Esophagus (tissue), 2 donors: Measurements from ENCODE around the gene CEP295NL. TPM values are rescaled to one million over a fixed set of nuclear protein-coding genes. Genes with fewer than 3 reads are reported as not detected.
"Not testable (repeated sequence)": the region's sequence is repeated elsewhere in the genome, so short reads cannot be mapped to it uniquely, and the experiment has no call there.

ENCODE experiments used
- H3K27ac ChIP-seq, 2 donors: one replicate each; pipeline ENCODE4 v1.5.1; 2013; ENCODE audit warnings: low read depth in 2 of 2, mild to moderate bottlenecking in 2 of 2, inconsistent platforms in 1 of 2, low read length in 1 of 2, moderate library complexity in 1 of 2
- H3K27me3 ChIP-seq, 2 donors: one replicate each; pipeline ENCODE4 v1.6.1; 2013; ENCODE audit warnings: low read length in 2 of 2, control low read depth in 1 of 2, mild to moderate bottlenecking in 1 of 2; ENCODE audit not compliant: insufficient read depth in 2 of 2, control insufficient read depth in 1 of 2
- H3K36me3 ChIP-seq, 2 donors: one replicate each; pipeline ENCODE4 v1.6.1; 2013; ENCODE audit warnings: low read length in 1 of 2; ENCODE audit not compliant: control insufficient read depth in 2 of 2, insufficient read depth in 2 of 2
- H3K4me1 ChIP-seq, 2 donors: one replicate each; pipeline ENCODE4 v1.6.1; 2013; ENCODE audit warnings: low read length in 1 of 2; ENCODE audit not compliant: control insufficient read depth in 2 of 2, insufficient read depth in 2 of 2
- H3K4me3 ChIP-seq, 2 donors: one replicate each; pipeline ENCODE4 v1.5.1; 2013; ENCODE audit warnings: low read length in 2 of 2, mild to moderate bottlenecking in 2 of 2, low read depth in 1 of 2, moderate library complexity in 1 of 2
- H3K9me3 ChIP-seq, 2 donors: one replicate each; pipeline ENCODE4 v1.6.1; 2013; ENCODE audit warnings: mild to moderate bottlenecking in 2 of 2, low read depth in 1 of 2, low read length in 1 of 2, moderate library complexity in 1 of 2; ENCODE audit not compliant: control insufficient read depth in 2 of 2, insufficient read depth in 1 of 2
- WGBS, 2 donors: extraction: QIAGEN DNeasy Blood & Tissue Kit; methylation state at CpG; one replicate each; pipeline ENCODE4 v1.1.7; 2013; 5-methylcytosine and 5-hydroxymethylcytosine counted together
- polyA plus RNA-seq, 2 donors: library from polyadenylated mRNA; stranded (reverse); fragments of 200-250 nt; gene quantifications; one replicate each; pipeline ENCODE4 v1.2.3, GENCODE V29; 2013
- donor health status: healthy with polysubstance abuse.
- donor health status: Bipolar disorder and iron deficiency.

CEP295NL gene
- polyA plus RNA-seq, 2 donors = 0.25 to 3.5 TPM

GRCh38 chr17:78892062-78892456 lies 10.9 kb downstream of the CEP295NL start:
- Histone ChIP-seq H3K9me3 (peaks cover 0 to 3% of the 10 kb centered on the region in 2 donors), H3K4me3 (no peak overlapping the region), H3K4me1 (peaks cover 3 to 13% of the 10 kb centered on the region in 2 donors), H3K27me3 (no peaks in the 10 kb centered on the region), H3K36me3 (no peaks in the 10 kb centered on the region), H3K27ac (no peak overlapping the region)
- 86 to 87% methylated on average over 14 of the region's 14 CpGs for WGBS, 2 donors

GRCh38 chr17:78891406-78892061 lies 11.5 kb downstream of the CEP295NL start:
- Histone ChIP-seq H3K4me1 (peaks cover 3 to 13% of the 10 kb centered on the region in 2 donors), H3K27ac (no peak overlapping the region)
- 72 to 73% methylated on average over 21 of the region's 21 CpGs for WGBS, 2 donors

GRCh38 chr17:78890498-78890897 lies 12.5 kb downstream of the CEP295NL start:
- 76 to 79% methylated on average over 16 of the region's 16 CpGs for WGBS, 2 donors
- no peaks in the 10 kb centered on the region for H3K27me3 ChIP-seq
- no peak overlapping the region for H3K27ac ChIP-seq
- H3K9me3 ChIP-seq = peaks cover 3% of the 10 kb centered on the region in 2 donors
- H3K4me1 ChIP-seq = peaks cover 3 to 6% of the 10 kb centered on the region in 2 donors
- no peaks in the 10 kb centered on the region for H3K36me3 ChIP-seq
- no peak overlapping the region for H3K4me3 ChIP-seq

More at GRCh38 chr17:78891406-78892061, 11.5 kb downstream of the CEP295NL start:
- Histone ChIP-seq H3K9me3 (peaks cover 0 to 3% of the 10 kb centered on the region in 2 donors), H3K36me3 (no peaks in the 10 kb centered on the region), H3K27me3 (no peaks in the 10 kb centered on the region), H3K4me3 (no peak overlapping the region)

- WGBS, 2 donors = 82 to 83% methylated on average over 11 of the region's 11 CpGs
- not testable (repeated sequence) for H3K27me3 ChIP-seq, H3K9me3 ChIP-seq, H3K27ac ChIP-seq, H3K4me3 ChIP-seq, H3K36me3 ChIP-seq, H3K4me1 ChIP-seq
Measured at GRCh38 chr17:78890096-78890495, 12.9 kb downstream of the CEP295NL start.

- WGBS, 2 donors = 60% methylated on average over 8 of the region's 8 CpGs
Measured at GRCh38 chr17:78889531-78889930, 13.5 kb downstream of the CEP295NL start.

GRCh38 chr17:78888941-78889518 lies 14.0 kb downstream of the CEP295NL start:
- peaks cover 6 to 13% of the 10 kb centered on the region in 2 donors for H3K4me1 ChIP-seq
- no peak overlapping the region for H3K4me3 ChIP-seq
- peaks cover 3% of the 10 kb centered on the region in 2 donors for H3K9me3 ChIP-seq
- peak overlapping the region in 1 of 2 donors; percentile 21 for H3K27ac ChIP-seq
- H3K27me3 ChIP-seq = no peaks in the 10 kb centered on the region
- 60 to 66% methylated on average over 10 of the region's 10 CpGs for WGBS, 2 donors
- no peaks in the 10 kb centered on the region for H3K36me3 ChIP-seq

More at GRCh38 chr17:78889531-78889930, 13.5 kb downstream of the CEP295NL start:
- H3K36me3 ChIP-seq = no peaks in the 10 kb centered on the region
- H3K27ac ChIP-seq = peak overlapping the region in 1 of 2 donors; percentile 21
- no peaks in the 10 kb centered on the region for H3K27me3 ChIP-seq
- H3K9me3 ChIP-seq = peaks cover 3% of the 10 kb centered on the region in 2 donors
- H3K4me1 ChIP-seq = peaks cover 6 to 10% of the 10 kb centered on the region in 2 donors
- H3K4me3 ChIP-seq = no peak overlapping the region

GRCh38 chr17:78886954-78887353 lies 16.0 kb downstream of the CEP295NL start:
- WGBS, 2 donors = 90 to 91% methylated on average over 12 of the region's 12 CpGs
- no peak overlapping the region for H3K27ac ChIP-seq
- peaks cover 14 to 26% of the 10 kb centered on the region in 2 donors for H3K4me1 ChIP-seq
- H3K4me3 ChIP-seq = no peak overlapping the region
- H3K27me3 ChIP-seq = no peaks in the 10 kb centered on the region
- H3K9me3 ChIP-seq = peaks cover 0 to 3% of the 10 kb centered on the region in 2 donors
- H3K36me3 ChIP-seq = no peaks in the 10 kb centered on the region

GRCh38 chr17:78885956-78886355 lies 17.0 kb downstream of the CEP295NL start:
- Histone ChIP-seq H3K27me3 (no peaks in the 10 kb centered on the region), H3K9me3 (peaks cover 0 to 3% of the 10 kb centered on the region in 2 donors), H3K36me3 (no peaks in the 10 kb centered on the region), H3K4me3 (no peak overlapping the region), H3K27ac (peak overlapping the region in 1 of 2 donors; percentile 69), H3K4me1 (peaks cover 14 to 28% of the 10 kb centered on the region in 2 donors)
- WGBS, 2 donors = 70 to 77% methylated on average over 8 of the region's 8 CpGs

GRCh38 chr17:78884876-78885667 lies 17.9 kb downstream of the CEP295NL start:
- Histone ChIP-seq H3K9me3 (peaks cover 0 to 3% of the 10 kb centered on the region in 2 donors), H3K4me3 (no peak overlapping the region), H3K4me1 (peaks cover 14 to 30% of the 10 kb centered on the region in 2 donors), H3K36me3 (no peaks in the 10 kb centered on the region), H3K27ac (peak overlapping the region; percentile 80 to 93), H3K27me3 (no peaks in the 10 kb centered on the region)
- 89 to 92% methylated on average over 24 of the region's 24 CpGs for WGBS, 2 donors
